Measurements from ENCODE around the gene RALA. TPM values are rescaled to one million over a fixed set of nuclear protein-coding genes. Genes with fewer than 3 reads are reported as not detected.

RALA gene
- 41.5 and 60.5 TPM in 2 replicates for total RNA-seq

GRCh38 chr7:39623047-39623731, at the start of gene RALA:
TSS of gene RALA (plus strand) at chr7:39623572. CDS start at chr7:39686668, 63,096 bp downstream.

Other genes starting within 250 kb of the RALA start
- 32.4 and 38.5 TPM in 2 replicates for gene YAE1, start 57.2 kb upstream of the RALA start, total RNA-seq

Measured in uterine smooth muscle cell (primary cell).